Mammary epithelial cell (primary cell): ENCODE measurements around the gene ADCY5.

ENCODE experiments used
- EZH2 ChIP-seq: IDR thresholded peaks from 2 replicates; pipeline ENCODE4 v1.6.1; 2012; ENCODE audit warnings: low read length, inconsistent platforms, borderline replicate concordance
- TF ChIP-seq, protein P1 (sequence below), 2 donors: IDR thresholded peaks in 1 of 2; conservative IDR thresholded peaks in 1 of 2; 2 replicates each; pipeline ENCODE4 v1.5.1; 2011 to 2012; ENCODE audit warnings: inconsistent platforms in 2 of 2, low read length in 2 of 2, mild to moderate bottlenecking in 2 of 2, control low read depth in 1 of 2, low read depth in 1 of 2; ENCODE audit not compliant: insufficient read depth in 1 of 2; ENCODE audit errors: extremely low read depth in 1 of 2

DNA sequence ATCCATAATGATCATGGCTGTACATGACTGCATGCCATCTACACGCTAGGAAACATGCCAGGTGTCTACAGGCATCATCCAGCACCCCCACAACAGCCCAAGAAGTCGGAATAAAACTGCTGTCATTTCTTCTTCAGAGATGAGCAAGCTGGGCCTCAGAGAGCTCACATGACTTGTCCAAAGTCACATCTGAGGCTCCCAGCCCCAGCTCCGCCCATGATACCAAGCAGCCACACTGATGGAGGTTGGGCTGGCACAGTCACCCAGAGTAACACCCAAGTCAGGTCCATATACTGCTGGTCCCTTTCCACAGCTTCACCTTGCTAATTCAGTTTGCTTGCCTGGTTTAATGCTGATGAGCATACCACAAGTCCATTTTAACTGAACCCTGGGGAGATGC is 130.5 kb downstream of the ADCY5 start:
- TF ChIP-seq, protein P1, sequence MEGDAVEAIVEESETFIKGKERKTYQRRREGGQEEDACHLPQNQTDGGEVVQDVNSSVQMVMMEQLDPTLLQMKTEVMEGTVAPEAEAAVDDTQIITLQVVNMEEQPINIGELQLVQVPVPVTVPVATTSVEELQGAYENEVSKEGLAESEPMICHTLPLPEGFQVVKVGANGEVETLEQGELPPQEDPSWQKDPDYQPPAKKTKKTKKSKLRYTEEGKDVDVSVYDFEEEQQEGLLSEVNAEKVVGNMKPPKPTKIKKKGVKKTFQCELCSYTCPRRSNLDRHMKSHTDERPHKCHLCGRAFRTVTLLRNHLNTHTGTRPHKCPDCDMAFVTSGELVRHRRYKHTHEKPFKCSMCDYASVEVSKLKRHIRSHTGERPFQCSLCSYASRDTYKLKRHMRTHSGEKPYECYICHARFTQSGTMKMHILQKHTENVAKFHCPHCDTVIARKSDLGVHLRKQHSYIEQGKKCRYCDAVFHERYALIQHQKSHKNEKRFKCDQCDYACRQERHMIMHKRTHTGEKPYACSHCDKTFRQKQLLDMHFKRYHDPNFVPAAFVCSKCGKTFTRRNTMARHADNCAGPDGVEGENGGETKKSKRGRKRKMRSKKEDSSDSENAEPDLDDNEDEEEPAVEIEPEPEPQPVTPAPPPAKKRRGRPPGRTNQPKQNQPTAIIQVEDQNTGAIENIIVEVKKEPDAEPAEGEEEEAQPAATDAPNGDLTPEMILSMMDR (conservative IDR thresholded peaks at IDR 0.05 in 1 of 2, IDR thresholded peaks at IDR 0.05 in 1 of 2; ENCODE audit: extremely low read depth in 1 of 2, insufficient read depth in 1 of 2, low read depth in 1 of 2, low read length in 2 of 2): no peak
- TF ChIP-seq EZH2: no peak
